H9 (cell line): ENCODE data around the gene TBC1D3G. TPM values are rescaled to one million over a fixed set of nuclear protein-coding genes. Genes with fewer than 3 reads are reported as not detected.
"Not testable (repeated sequence)": the region's sequence is repeated elsewhere in the genome, so short reads cannot be mapped to it uniquely, and the experiment has no call there.

Experiments used
- DNase-seq: peaks from one replicate; pipeline ENCODE4 v3.0.0-alpha.2; 2017
- H2AFZ ChIP-seq: one replicate; pipeline ENCODE4 v1.6.1; 2013; ENCODE audit warnings: mild to moderate bottlenecking, low read length, control low read depth, moderate library complexity
- H2AK5ac ChIP-seq: 2 replicates; pipeline ENCODE4 v1.6.1; 2013; ENCODE audit warnings: low read length, control low read depth, mixed read lengths; ENCODE audit not compliant: insufficient read length
- H2BK120ac ChIP-seq: one replicate; pipeline ENCODE4 v1.6.1; 2013; ENCODE audit warnings: low read depth, mild to moderate bottlenecking, low read length, control low read depth, inconsistent platforms; ENCODE audit not compliant: poor library complexity, severe bottlenecking
- H2BK12ac ChIP-seq: 2 replicates; pipeline ENCODE4 v1.6.1; 2013; ENCODE audit warnings: low read length, control low read depth, mixed read lengths, low read depth; ENCODE audit not compliant: insufficient read length
- H2BK15ac ChIP-seq: 2 replicates; pipeline ENCODE4 v1.6.1; 2013; ENCODE audit warnings: low read depth, low read length, control low read depth
- H2BK20ac ChIP-seq: one replicate; pipeline ENCODE4 v1.6.1; 2013; ENCODE audit warnings: low read depth, mild to moderate bottlenecking, low read length, control low read depth, inconsistent platforms; ENCODE audit not compliant: poor library complexity, severe bottlenecking
- H2BK5ac ChIP-seq: 2 replicates; pipeline ENCODE4 v1.6.1; 2013; ENCODE audit warnings: low read length, control low read depth, mixed read lengths; ENCODE audit not compliant: insufficient read length
- H3K14ac ChIP-seq: 2 replicates; pipeline ENCODE4 v1.6.1; 2013; ENCODE audit warnings: low read length, control low read depth; ENCODE audit not compliant: insufficient read depth
- H3K18ac ChIP-seq: 2 replicates; pipeline ENCODE4 v1.6.1; 2013; ENCODE audit warnings: low read depth, mild to moderate bottlenecking, mixed read lengths, low read length, control low read depth; ENCODE audit not compliant: insufficient read length
- H3K23ac ChIP-seq: 2 replicates; pipeline ENCODE4 v1.6.1; 2013; ENCODE audit warnings: low read length, control low read depth, mixed read lengths, low read depth; ENCODE audit not compliant: insufficient read length
- H3K23me2 ChIP-seq: 2 replicates; pipeline ENCODE4 v1.6.1; 2013; ENCODE audit warnings: low read depth, mild to moderate bottlenecking, mixed read lengths, low read length, control low read depth; ENCODE audit not compliant: insufficient read length, poor library complexity, severe bottlenecking
- H3K27ac ChIP-seq: 2 replicates; pipeline ENCODE4 v1.5.1; 2013; ENCODE audit warnings: low read length, control low read depth, mixed read lengths, low read depth; ENCODE audit not compliant: insufficient read length
- H3K27me3 ChIP-seq: 2 replicates; pipeline ENCODE4 v1.6.1; 2013; ENCODE audit warnings: low read length, control low read depth, inconsistent platforms; ENCODE audit not compliant: insufficient read depth
- H3K4ac ChIP-seq: 2 replicates; pipeline ENCODE4 v1.6.1; 2013; ENCODE audit warnings: low read depth, mild to moderate bottlenecking, control low read depth, inconsistent platforms, low read length, moderate library complexity
- H3K4me1 ChIP-seq: 2 replicates; pipeline ENCODE4 v1.6.1; 2013; ENCODE audit warnings: low read length, control low read depth, inconsistent platforms; ENCODE audit not compliant: insufficient read depth
- H3K4me2 ChIP-seq: 2 replicates; pipeline ENCODE4 v1.6.1; 2013; ENCODE audit warnings: low read length, control low read depth, mixed read lengths; ENCODE audit not compliant: insufficient read length, insufficient read depth
- H3K56ac ChIP-seq: 2 replicates; pipeline ENCODE4 v1.6.1; 2013; ENCODE audit warnings: low read depth, mild to moderate bottlenecking, mixed read lengths, low read length, control low read depth; ENCODE audit not compliant: insufficient read length
- H3K79me1 ChIP-seq: 2 replicates; pipeline ENCODE4 v1.6.1; 2013; ENCODE audit warnings: low read depth, mild to moderate bottlenecking, moderate library complexity, low read length, control low read depth, inconsistent platforms; ENCODE audit not compliant: insufficient read depth, poor library complexity, severe bottlenecking
- H3K79me2 ChIP-seq: 2 replicates; pipeline ENCODE4 v1.6.1; 2013; ENCODE audit warnings: low read length, control low read depth, inconsistent platforms; ENCODE audit not compliant: insufficient read depth
- H3K9ac ChIP-seq: 2 replicates; pipeline ENCODE4 v1.6.1; 2013; ENCODE audit warnings: low read length, control low read depth, mixed read lengths; ENCODE audit not compliant: insufficient read length; ENCODE audit errors: extremely low read depth
- H3K9me3 ChIP-seq: one replicate; pipeline ENCODE4 v1.6.1; 2013; ENCODE audit warnings: low read depth, low read length, inconsistent platforms; ENCODE audit not compliant: control insufficient read depth
- H3T11ph ChIP-seq: one replicate; pipeline ENCODE4 v1.6.1; 2013; ENCODE audit warnings: mild to moderate bottlenecking, low read length, control low read depth, inconsistent platforms
- H4K20me1 ChIP-seq: one replicate; pipeline ENCODE4 v1.6.1; 2013; ENCODE audit not compliant: control insufficient read depth, insufficient read length, insufficient read depth
- H4K5ac ChIP-seq: 2 replicates; pipeline ENCODE4 v1.6.1; 2013; ENCODE audit warnings: low read depth, mild to moderate bottlenecking, mixed read lengths, low read length, control low read depth; ENCODE audit not compliant: insufficient read length
- H4K8ac ChIP-seq: replicated peaks from 2 replicates; pipeline ENCODE4 v1.6.1; 2013; ENCODE audit warnings: low read length, control low read depth, mixed read lengths, low read depth; ENCODE audit not compliant: insufficient read length
- H4K91ac ChIP-seq: 2 replicates; pipeline ENCODE4 v1.6.1; 2013; ENCODE audit warnings: low read depth, mild to moderate bottlenecking, moderate library complexity, mixed read lengths, low read length, control low read depth; ENCODE audit not compliant: insufficient read length
- H3K27ac Mint-ChIP-seq, 3 experiments: 2 replicates in 2 of 3; 3 replicates in 1 of 3; pipeline ENCODE4 v1.8.0; 2020 to 2021; ENCODE audit warnings: mixed read lengths in 3 of 3, mild to moderate bottlenecking in 1 of 3, moderate library complexity in 1 of 3
- H3K27me3 Mint-ChIP-seq: 2 replicates; pipeline ENCODE4 v1.8.0; 2021; ENCODE audit warnings: low read depth, mild to moderate bottlenecking, moderate library complexity, mixed read lengths
- H3K36me3 Mint-ChIP-seq, 3 experiments: 2 replicates in 2 of 3; 3 replicates in 1 of 3; pipeline ENCODE4 v1.8.0; 2020 to 2021; ENCODE audit warnings: low read depth in 3 of 3, mixed read lengths in 3 of 3; ENCODE audit not compliant: insufficient read depth in 1 of 3
- H3K4me1 Mint-ChIP-seq, 2 experiments: 2 replicates each; pipeline ENCODE4 v1.8.0; 2020; ENCODE audit warnings: mixed read lengths in 2 of 2
- H3K4me3 Mint-ChIP-seq, 2 experiments: 2 replicates in 1 of 2; 3 replicates in 1 of 2; pipeline ENCODE4 v1.8.0; 2020 to 2021; ENCODE audit warnings: mild to moderate bottlenecking in 2 of 2, mixed read lengths in 2 of 2, moderate library complexity in 1 of 2
- H3K9me3 Mint-ChIP-seq, 2 experiments: 2 replicates in 1 of 2; 3 replicates in 1 of 2; pipeline ENCODE4 v1.8.0; 2020; ENCODE audit warnings: mild to moderate bottlenecking in 2 of 2, mixed read lengths in 2 of 2, moderate library complexity in 1 of 2
- WGBS: extraction: QIAGEN DNeasy Blood & Tissue Kit; methylation state at CpG from one replicate; pipeline ENCODE4 v1.1.7; 2013; ENCODE audit warnings: missing lambda C conversion rate, low lambda C conversion rate, mixed read lengths; ENCODE audit not compliant: insufficient read length; ENCODE audit errors: extremely low coverage; 5-methylcytosine and 5-hydroxymethylcytosine counted together
- long read RNA-seq: library from polyadenylated mRNA; unstranded; transcript quantifications from one replicate; pipeline ENCODE4 v2.0.0, GENCODE V29; 2020
- total RNA-seq: library from RNA; stranded (reverse); gene quantifications from 2 replicates; pipeline ENCODE4 v1.2.1, GENCODE V29; 2021

Gene TBC1D3G
- not detected in 2 replicates for total RNA-seq
- long read RNA-seq: 0 reads

GRCh38 chr17:36323584-36323983, at the start of gene TBC1D3G:
Gene TBC1D3G, plus strand, starts transcription at chr17:36323884. Its CDS starts 1,528 bp downstream, at chr17:36325412.
- H3K27me3 Mint-ChIP-seq, H2AK5ac ChIP-seq, H2BK20ac ChIP-seq, DNase-seq, H3K79me1 ChIP-seq, H3K9me3 ChIP-seq, H3K9me3 Mint-ChIP-seq, H4K20me1 ChIP-seq, H3K27ac ChIP-seq, H3T11ph ChIP-seq, H4K8ac ChIP-seq, H2AFZ ChIP-seq, H3K14ac ChIP-seq, H3K4me3 Mint-ChIP-seq, H4K5ac ChIP-seq, H3K23ac ChIP-seq, H3K4me1 Mint-ChIP-seq, H3K23me2 ChIP-seq, H3K4me2 ChIP-seq, H2BK15ac ChIP-seq, H3K4ac ChIP-seq, H2BK5ac ChIP-seq, H3K27ac Mint-ChIP-seq, H3K56ac ChIP-seq, H3K4me1 ChIP-seq, H3K79me2 ChIP-seq, H3K18ac ChIP-seq, H4K91ac ChIP-seq, H3K9ac ChIP-seq, H2BK12ac ChIP-seq, H3K36me3 Mint-ChIP-seq, H2BK120ac ChIP-seq, H3K27me3 ChIP-seq: not testable (repeated sequence)
- no CpG with 5 or more reads among the region's 9 CpGs for WGBS

GRCh38 chr17:36283256-36283655, 40.4 kb upstream of the TBC1D3G start:
- not testable (repeated sequence) for H3K56ac ChIP-seq, H3K9ac ChIP-seq, H3K79me1 ChIP-seq, H3K27ac Mint-ChIP-seq, H2AFZ ChIP-seq, H4K8ac ChIP-seq, H3K4me3 Mint-ChIP-seq, H3K4me1 Mint-ChIP-seq, H2AK5ac ChIP-seq, H3K4ac ChIP-seq, H2BK15ac ChIP-seq, H4K5ac ChIP-seq, DNase-seq, H3K27me3 ChIP-seq, H3K27me3 Mint-ChIP-seq, H3K4me2 ChIP-seq, H3K23ac ChIP-seq, H4K91ac ChIP-seq, H3T11ph ChIP-seq, H3K14ac ChIP-seq, H2BK5ac ChIP-seq, H4K20me1 ChIP-seq, H3K9me3 Mint-ChIP-seq, H3K79me2 ChIP-seq, H3K27ac ChIP-seq, H3K23me2 ChIP-seq, H3K9me3 ChIP-seq, H2BK12ac ChIP-seq, H2BK20ac ChIP-seq, H2BK120ac ChIP-seq, H3K4me1 ChIP-seq, H3K36me3 Mint-ChIP-seq, H3K18ac ChIP-seq
- WGBS: no CpG with 5 or more reads among the region's 1 CpG
